ENCODE data around the gene OXA1L. TPM values are rescaled to one million over a fixed set of nuclear protein-coding genes. Genes with fewer than 3 reads are reported as not detected.

OXA1L gene
- total and polyA plus RNA-seq, 12 donors, result 79.9 to 183 (median 131) TPM

DNA sequence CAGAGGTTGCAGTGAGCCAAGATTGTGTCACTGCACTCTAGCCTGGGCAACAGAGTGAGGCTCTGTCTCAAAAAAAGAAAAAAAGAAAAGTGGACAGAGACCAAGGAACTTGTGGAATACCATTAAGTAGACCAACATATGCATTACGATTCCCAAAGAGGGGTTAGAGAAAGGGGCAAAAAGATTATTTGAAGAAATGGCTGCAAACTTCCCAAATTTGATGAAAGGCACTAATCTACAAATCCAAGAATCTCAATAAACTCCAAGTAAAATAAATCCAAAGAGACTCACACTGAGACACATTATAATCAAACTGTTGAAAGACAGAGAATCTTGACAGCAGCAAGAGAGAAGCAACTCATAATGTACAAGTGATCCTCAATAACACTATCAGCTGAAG, 4.8 kb upstream of the OXA1L start:
- Histone ChIP-seq H3K4me3 (no peak overlapping the region), H3K27me3 (no peaks in the 10 kb centered on the region), H3K4me1 (replicated peaks in 1 of 2) (peaks cover 8 to 9% of the 10 kb centered on the region in 2 donors), H3K27ac (no peak overlapping the region), H3K9me3 (replicated peaks in 1 of 3) (peaks cover 0 to 6% (median 0%) of the 10 kb centered on the region in 3 donors), H3K36me3 (replicated peaks in 1 of 2) (no peaks in the 10 kb centered on the region)
- no peak for DNase-seq
- 92 to 100% (median 98%) methylated on average over 1 of the region's 1 CpG for WGBS, 4 donors
- intact Hi-C loops (cut with DNase I), result no loop called here
- TF ChIP-seq, protein P1, sequence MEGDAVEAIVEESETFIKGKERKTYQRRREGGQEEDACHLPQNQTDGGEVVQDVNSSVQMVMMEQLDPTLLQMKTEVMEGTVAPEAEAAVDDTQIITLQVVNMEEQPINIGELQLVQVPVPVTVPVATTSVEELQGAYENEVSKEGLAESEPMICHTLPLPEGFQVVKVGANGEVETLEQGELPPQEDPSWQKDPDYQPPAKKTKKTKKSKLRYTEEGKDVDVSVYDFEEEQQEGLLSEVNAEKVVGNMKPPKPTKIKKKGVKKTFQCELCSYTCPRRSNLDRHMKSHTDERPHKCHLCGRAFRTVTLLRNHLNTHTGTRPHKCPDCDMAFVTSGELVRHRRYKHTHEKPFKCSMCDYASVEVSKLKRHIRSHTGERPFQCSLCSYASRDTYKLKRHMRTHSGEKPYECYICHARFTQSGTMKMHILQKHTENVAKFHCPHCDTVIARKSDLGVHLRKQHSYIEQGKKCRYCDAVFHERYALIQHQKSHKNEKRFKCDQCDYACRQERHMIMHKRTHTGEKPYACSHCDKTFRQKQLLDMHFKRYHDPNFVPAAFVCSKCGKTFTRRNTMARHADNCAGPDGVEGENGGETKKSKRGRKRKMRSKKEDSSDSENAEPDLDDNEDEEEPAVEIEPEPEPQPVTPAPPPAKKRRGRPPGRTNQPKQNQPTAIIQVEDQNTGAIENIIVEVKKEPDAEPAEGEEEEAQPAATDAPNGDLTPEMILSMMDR (IDR thresholded peaks at IDR 0.05), result no peak
- TF ChIP-seq POLR2A (IDR thresholded peaks at IDR 0.05), result no peak

DNA sequence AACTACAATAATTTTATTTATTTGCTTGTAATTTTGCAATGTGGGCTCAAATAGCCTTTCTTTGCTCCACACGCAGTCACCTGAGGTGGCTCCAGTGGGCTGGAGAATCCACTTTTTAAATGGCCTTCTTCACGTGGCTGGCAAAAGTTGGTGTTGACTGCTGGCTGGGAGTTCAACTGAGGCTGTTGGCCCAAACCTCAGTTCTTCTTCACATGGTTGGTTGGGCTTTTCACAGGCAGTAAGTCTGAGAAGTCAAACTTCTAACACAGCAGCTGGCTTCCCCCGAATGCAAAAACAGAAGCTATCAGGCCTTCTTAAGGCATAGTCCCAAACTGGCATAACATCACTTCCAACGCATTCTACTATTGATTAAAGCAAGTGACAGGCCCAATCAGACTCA, 2.1 kb upstream of the OXA1L start:
- no peak for TF ChIP-seq POLR2A (IDR thresholded peaks at IDR 0.05)
- TF ChIP-seq, protein P1 (IDR thresholded peaks at IDR 0.05), result no peak
- H3K27me3 ChIP-seq, result no peaks in the 10 kb centered on the region
- no peak overlapping the region for H3K4me3 ChIP-seq
- H3K9me3 ChIP-seq (replicated peaks in 1 of 3), result peaks cover 0 to 6% (median 0%) of the 10 kb centered on the region in 3 donors
- no peak for DNase-seq
- H3K36me3 ChIP-seq (replicated peaks in 1 of 2), result peaks cover 0 to 17% of the 10 kb centered on the region in 2 donors
- intact Hi-C loops (cut with DNase I), result no loop called here
- H3K27ac ChIP-seq, result no peak overlapping the region
- H3K4me1 ChIP-seq (replicated peaks in 1 of 2), result peaks cover 16 to 31% of the 10 kb centered on the region in 2 donors
- 76 to 82% (median 78%) methylated on average over 4 of the region's 4 CpGs for WGBS, 4 donors

DNA sequence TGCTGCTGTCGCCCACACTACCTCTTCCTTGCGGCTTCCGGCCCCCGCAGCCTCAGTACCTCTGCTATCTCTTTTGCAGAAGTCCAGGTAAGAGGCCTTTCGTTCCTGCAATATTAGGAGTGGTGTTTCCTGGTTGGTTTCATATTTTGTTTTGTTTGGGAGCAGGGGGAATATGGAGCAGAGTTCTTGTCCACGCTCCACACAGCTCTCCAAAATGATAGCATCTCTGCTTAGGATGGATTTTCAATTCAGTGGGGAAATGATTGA, 768 bp downstream of the OXA1L start:
- intact Hi-C loops (cut with DNase I), result no loop called here
- Histone ChIP-seq H3K36me3 (replicated peaks in 1 of 2) (peaks cover 4 to 44% of the 10 kb centered on the region in 2 donors), H3K4me3 (peak overlapping the region in 3 of 4 donors; percentile 68 to 90 (median 86)), H3K9me3 (replicated peaks in 1 of 3) (peaks cover 0 to 2% (median 0%) of the 10 kb centered on the region in 3 donors), H3K4me1 (replicated peaks in 1 of 2) (peaks cover 16 to 33% of the 10 kb centered on the region in 2 donors), H3K27ac (peak overlapping the region in 3 of 5 donors; percentile 59 to 87 (median 86)), H3K27me3 (no peaks in the 10 kb centered on the region)
- WGBS, 4 donors, result 2 to 6% (median 3%) methylated on average over 5 to 6 of the region's 6 CpGs
- no peak for TF ChIP-seq POLR2A (IDR thresholded peaks at IDR 0.05)
- TF ChIP-seq, protein P1 (IDR thresholded peaks at IDR 0.05), result no peak
- DNase-seq, result no peak

DNA sequence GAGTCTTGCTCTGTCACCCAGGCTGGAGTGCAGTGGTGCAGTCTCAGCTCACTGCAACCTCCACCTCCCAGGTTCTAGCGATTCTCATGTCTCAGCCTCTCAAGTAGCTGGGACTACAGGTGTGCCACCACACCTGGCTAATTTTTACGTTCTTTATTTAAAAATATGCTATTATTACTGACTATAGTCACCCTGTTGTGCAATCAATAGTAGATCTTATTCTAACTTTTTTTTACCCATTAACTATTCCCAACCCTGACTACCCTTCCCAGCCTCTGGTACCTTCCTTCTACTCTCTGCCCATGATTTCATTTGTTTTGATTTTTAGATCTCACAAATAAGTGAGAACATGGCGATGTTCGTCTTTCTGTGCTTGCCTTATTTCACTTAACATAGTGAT, 2.5 kb downstream of the OXA1L start:
- TF ChIP-seq POLR2A (IDR thresholded peaks at IDR 0.05), result no peak
- TF ChIP-seq, protein P1 (IDR thresholded peaks at IDR 0.05), result no peak
- H3K27ac ChIP-seq, result no peak overlapping the region
- no peak for DNase-seq
- WGBS, 4 donors, result 91 to 94% (median 92%) methylated on average over 4 of the region's 4 CpGs
- H3K36me3 ChIP-seq (replicated peaks in 1 of 2), result peaks cover 4 to 59% of the 10 kb centered on the region in 2 donors
- no peaks in the 10 kb centered on the region for H3K27me3 ChIP-seq
- intact Hi-C loops (cut with DNase I), result no loop called here
- H3K4me3 ChIP-seq, result no peak overlapping the region
- peaks cover 16 to 33% of the 10 kb centered on the region in 2 donors for H3K4me1 ChIP-seq (replicated peaks in 1 of 2)
- H3K9me3 ChIP-seq (replicated peaks in 1 of 3), result no peaks in the 10 kb centered on the region
